Effector CD8-positive, alpha-beta T cell (primary cell): ENCODE measurements around the gene B3GALT5.
"Not testable (repeated sequence)": the region's sequence is repeated elsewhere in the genome, so short reads cannot be mapped to it uniquely, and the experiment has no call there.

ENCODE experiments used
- DNase-seq: peaks from one replicate; lab custom pipeline; 2025; lab: John Stamatoyannopoulos, UW

Gene B3GALT5

DNA sequence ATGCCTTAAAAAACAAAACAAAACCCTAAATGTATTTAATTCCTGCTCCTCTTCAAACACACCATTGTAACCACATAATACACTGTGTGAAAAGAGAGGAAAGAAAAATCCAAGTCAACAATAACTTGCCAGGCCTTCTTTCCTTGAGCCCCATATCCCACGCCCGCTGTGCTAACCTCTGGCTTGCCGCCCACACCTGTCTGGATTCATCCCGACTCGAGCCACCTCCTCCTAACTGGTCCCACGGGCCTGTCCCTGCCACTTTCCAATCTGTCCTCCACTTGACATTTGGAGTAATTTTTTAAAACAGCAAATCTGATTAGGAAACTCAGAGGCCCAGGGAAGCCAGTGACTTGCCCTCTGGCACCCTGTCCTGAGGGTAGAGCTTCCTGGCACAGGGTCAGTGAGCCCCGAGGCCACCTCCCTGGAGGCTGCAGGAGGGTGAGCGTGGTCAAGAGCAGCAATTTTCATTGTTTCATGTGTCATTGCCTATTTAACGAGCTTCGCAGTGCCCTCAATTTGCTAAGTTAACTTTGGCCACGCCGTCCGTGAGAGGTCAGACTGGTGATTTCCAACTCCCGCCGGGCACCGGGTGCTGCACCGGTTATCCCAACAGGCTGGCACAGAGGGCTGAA, 54.1 kb downstream of the B3GALT5 start:
- no peak for DNase-seq

DNA sequence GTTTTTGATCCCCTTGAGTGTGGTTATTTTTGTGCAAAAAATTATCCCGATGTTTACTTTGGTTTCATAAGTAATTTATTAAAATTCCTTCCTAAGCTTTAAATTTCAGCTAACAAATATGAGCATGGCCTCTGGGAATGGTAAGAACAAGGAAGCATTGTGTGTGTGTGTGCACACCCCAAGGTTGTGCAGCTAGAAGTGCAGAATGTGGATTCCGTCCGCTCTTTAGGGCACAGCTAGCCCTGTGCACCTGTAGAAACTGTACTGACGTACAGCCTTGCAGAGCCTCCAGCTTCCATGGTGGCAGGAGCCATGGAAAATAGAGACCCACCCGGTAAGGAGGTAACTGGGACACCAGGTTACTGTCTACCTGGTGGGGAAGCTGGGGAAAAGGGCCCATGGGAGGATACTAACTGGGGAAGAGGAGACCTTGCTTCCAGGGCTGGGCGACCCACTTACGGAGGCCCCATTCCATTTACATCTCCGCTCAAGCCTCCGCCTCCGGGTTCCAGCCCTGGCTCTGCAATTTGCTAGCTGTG, 54.7 kb downstream of the B3GALT5 start:
- DNase-seq = no peak

GRCh38 chr21:39668369-39668768, 55.6 kb downstream of the B3GALT5 start:
- DNase-seq = no peak

DNA sequence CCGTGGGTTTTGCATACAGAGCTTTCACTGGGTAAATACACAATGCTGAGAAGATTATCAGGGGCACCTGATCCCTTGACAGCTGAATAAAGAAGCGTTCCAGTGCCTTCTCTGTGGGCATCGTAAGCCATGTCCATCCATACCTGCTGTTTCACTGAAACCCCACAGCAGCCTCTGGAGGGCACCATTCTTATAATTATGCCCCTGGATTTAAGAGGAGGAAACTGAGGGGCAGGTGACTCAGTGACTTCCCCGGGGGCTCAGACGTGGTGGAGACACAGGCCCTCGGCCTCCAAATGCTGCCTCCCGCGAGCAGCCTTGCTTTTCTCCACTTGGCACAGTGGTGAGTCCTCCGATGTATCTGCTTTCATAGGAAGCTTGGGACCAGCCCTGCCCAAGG, 56.7 kb downstream of the B3GALT5 start:
- DNase-seq = no peak

GRCh38 chr21:39669976-39670661, 57.4 kb downstream of the B3GALT5 start:
- no peak for DNase-seq

GRCh38 chr21:39670701-39671100, 58.0 kb downstream of the B3GALT5 start:
- no peak for DNase-seq

- no peak for DNase-seq
Observed at GRCh38 chr21:39671986-39672385, 59.2 kb downstream of the B3GALT5 start.

DNA sequence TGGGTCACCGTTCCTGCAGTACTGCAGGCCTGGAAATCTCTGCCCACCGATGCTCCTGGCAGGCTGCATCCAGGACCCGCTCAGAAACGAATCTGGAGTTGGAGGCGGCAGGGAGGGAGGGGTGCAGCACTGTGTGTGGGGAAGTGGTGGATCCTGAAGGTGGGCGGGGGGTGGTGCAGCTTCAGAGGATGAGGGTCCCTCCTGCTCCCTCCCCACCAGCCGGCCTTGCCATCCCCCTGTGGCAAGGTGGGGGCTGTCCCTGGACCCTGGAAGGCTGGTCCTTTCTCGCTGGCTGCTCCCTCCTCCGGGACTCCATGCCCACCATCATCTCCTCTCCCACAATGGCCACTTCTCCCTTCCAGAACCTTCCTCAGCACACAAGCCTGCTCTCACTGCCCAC, 60.4 kb downstream of the B3GALT5 start:
- no peak for DNase-seq

GRCh38 chr21:39673736-39674135, 61.0 kb downstream of the B3GALT5 start:
- no peak for DNase-seq

- DNase-seq = no peak
Observed at GRCh38 chr21:39674801-39675200, 62.1 kb downstream of the B3GALT5 start.

DNA sequence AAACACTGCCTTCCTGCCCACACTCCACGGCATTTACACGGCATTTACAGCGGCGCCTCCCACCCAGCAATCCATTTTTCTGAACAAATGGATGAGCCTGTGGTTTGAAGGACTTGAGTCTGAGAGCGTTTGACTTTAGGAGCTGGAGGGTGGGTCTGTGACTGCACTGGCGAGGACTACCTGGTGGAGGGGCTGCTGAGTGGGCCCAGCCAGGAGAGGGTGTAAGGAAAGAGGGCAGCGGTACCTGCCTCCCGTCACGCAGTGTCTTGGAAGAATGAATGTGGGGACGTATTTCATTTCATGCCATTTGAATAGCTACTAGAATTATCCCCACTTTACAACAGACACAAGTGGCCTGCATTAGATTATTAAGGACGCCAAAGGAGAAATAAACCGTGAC, 62.9 kb downstream of the B3GALT5 start:
- DNase-seq = no peak

GRCh38 chr21:39675993-39676661, 63.4 kb downstream of the B3GALT5 start:
- no peak for DNase-seq

GRCh38 chr21:39680216-39680615, 67.5 kb downstream of the B3GALT5 start:
- no peak for DNase-seq

DNA sequence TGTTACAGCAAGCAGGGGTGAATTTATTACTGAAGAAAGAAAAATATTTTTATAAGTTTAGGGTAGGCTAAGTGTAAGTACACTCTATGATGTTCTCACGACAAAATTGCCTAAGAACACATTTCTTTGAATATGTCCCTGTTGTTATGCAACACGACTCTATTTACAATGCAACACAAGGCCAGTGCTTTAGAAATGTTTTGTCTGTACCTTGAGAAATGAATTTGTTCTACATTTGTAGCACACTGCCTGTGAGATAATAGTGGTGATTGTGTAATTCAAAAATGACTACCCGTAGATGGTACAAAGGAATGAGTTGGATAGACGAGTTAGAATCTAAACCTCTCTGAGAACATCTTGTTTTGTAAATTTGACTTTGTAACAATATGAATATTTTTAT, 68.5 kb downstream of the B3GALT5 start:
- DNase-seq = no peak

DNA sequence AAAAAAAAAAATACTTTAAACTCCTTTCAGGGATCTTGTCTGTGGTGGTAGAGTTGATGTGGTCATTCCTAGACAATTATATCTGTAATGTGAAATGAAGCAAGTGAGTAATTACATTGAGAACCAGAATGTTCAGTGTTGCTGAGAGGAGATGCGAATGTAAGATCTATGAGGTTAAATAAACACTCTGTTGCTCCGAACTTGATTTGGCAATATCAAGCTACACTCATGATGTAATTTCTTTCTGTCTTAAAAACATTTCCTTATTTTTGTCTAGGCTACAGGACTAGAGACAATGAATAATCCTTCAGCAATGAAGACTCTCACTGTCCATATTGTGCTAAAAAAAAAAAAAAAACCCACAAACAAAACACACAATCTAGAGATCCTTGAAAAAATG, 69.1 kb downstream of the B3GALT5 start:
- no peak for DNase-seq

- no peak for DNase-seq
Observed at GRCh38 chr21:39685236-39685635, 72.5 kb downstream of the B3GALT5 start.

DNA sequence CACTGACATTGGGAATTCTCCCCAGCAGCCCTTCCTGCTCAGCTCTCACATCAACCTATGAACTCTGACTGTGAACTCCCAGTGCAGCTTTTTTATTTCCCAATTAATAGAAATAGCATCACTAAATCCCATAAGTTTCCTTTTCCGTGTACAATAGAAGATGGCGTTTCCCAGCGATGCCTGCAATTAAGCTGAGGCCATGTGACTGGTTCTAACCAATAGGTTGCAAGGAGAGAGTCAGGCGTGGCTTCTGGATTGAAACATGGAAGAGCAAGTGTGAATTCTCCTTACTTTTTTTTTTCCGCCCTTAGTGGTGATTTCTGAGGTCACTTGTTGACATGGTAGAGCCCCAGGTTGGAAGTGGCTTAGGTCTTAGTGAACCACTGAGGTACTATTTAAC, 73.3 kb downstream of the B3GALT5 start:
- DNase-seq = no peak

DNA sequence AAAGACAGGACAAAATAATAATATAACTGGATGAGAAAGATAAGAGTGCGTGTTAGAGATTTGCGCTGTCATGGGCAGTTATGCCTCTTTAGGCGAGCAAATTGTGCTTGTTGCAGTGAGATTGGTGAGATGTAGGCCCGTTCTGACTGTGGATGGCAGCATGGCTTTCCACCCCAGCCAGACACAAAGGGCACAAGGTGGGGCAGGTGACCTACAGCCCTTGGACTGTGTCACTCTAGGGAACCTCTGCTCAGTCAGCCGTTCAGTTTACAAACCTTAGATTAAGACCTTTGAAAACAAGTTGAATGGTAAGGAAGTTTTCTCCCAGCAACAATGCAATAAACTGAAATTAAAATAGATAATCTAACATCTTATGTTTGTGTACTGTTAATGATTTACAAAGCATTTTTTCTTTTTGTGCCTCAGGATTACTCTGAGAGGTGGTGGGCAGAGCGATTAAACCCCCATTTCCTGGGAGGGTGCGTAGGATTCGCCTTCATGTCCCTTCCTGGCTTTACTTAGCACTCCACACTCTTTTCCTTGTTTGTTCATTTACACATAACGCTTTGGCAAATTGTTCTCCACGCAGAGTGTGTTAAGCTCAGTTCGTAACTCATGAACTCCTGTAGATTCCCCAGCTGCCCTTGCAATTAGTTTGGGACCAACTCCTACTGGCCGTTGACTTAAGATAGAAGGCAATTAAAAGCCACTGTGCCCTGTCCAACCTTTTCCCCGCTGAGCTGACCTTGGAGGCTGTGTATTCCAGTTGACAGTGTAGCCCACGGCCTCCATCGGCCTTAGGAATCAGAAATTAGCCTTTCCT, 74.1 kb downstream of the B3GALT5 start:
- no peak for DNase-seq

DNA sequence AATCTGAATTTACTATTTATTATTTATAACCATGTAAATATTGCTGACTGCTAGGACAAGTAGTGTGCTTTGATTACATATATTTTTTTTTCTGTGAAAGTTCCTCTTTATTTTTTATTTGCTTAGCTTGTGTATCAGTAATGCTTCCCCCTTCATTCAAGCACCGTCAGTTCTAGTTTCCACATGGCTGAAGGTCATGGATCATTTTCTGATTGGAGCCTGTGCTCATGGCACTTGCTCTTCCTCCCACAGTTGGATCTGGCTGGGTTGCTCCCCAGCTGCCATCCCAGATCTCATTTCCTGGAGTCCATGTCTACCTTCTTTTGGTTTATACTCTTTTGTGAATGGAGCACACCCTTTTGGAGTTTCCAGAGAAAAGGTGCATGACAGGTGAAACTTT, 75.3 kb downstream of the B3GALT5 start:
- DNase-seq = no peak

GRCh38 chr21:39689860-39690259, 77.1 kb downstream of the B3GALT5 start:
- not testable (repeated sequence) for DNase-seq

GRCh38 chr21:39690454-39690853, 77.7 kb downstream of the B3GALT5 start:
- DNase-seq = no peak

DNA sequence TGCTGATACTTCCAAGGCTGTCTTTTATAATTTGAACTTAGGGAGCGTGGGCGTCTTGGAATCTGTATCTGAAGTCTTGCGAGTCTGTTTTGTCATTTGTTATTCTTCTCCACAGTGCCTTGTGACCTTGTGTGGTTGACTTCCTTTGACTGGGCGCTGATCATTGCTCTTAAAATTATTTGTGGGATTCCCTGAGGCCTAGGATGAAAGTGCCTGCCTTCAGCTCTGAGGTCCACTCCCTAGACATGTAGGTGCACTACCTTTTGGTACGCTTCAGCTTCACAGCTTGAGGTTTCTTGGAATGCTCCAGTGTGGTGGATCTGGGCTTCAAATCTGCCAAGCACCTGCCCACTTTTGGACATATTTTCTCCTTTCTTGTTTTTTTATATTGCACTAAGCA, 82.0 kb downstream of the B3GALT5 start:
- DNase-seq = no peak
